ENCODE data around the gene CNTNAP5. TPM values are rescaled to one million over a fixed set of nuclear protein-coding genes. Genes with fewer than 3 reads are reported as not detected.

Gene CNTNAP5
- total and polyA plus RNA-seq, 2 of the 4 experiments (the other 2 are of a cell fraction), result not detected

GRCh38 chr2:124610141-124610540 is 585.1 kb downstream of the CNTNAP5 start:
- intact Hi-C loops (cut with micrococcal nuclease) (no loop called here), dilution Hi-C loops (cut with HindIII; ENCODE audit: low sequenced_read_pairs, unreplicated experiment) (no loop called here), in situ Hi-C loops (cut with MboI; ENCODE audit: low sequenced_read_pairs) (no loop called here)
- Histone ChIP-seq H3K36me3 (ENCODE audit: control insufficient read depth, insufficient read depth, low read length) (no peaks in the 10 kb centered on the region), H3K4me3 (ENCODE audit: insufficient read depth, low read depth, low read length) (no peak overlapping the region), H3K14ac (replicated peaks; ENCODE audit: low read depth, low read length) (no peak overlapping the region), H2AFZ (replicated peaks; ENCODE audit: low read length, poor library complexity) (no peak overlapping the region), H4K5ac (ENCODE audit: low read depth, low read length) (no peak overlapping the region), H3K56ac (ENCODE audit: extremely low read depth, insufficient read depth, low read length) (no peak overlapping the region), H3K18ac (ENCODE audit: low read depth, low read length) (no peak overlapping the region), H2BK15ac (ENCODE audit: low read depth, low read length) (no peak overlapping the region), H3K23ac (ENCODE audit: low read depth, low read length) (no peak overlapping the region), H2AK9ac (replicated peaks; ENCODE audit: low read depth, low read length, poor library complexity) (no peak overlapping the region), H3K27me3 (ENCODE audit: control insufficient read depth, insufficient read depth, low read length) (no peaks in the 10 kb centered on the region), H3K79me1 (ENCODE audit: low read depth in 1 of 2, low read length in 2 of 2) (no peaks in the 10 kb centered on the region), H3K4me2 (ENCODE audit: low read depth, low read length) (no peak overlapping the region), H3K9me1 (ENCODE audit: insufficient read depth, low read length) (no peaks in the 10 kb centered on the region), H4K8ac (ENCODE audit: low read depth in 2 of 2, low read length in 2 of 2) (no peak overlapping the region), H2AK5ac (ENCODE audit: low read depth, low read length) (no peak overlapping the region), H3K27ac (ENCODE audit: insufficient read depth, low read length) (no peak overlapping the region), H2BK20ac (ENCODE audit: low read depth, low read length) (no peak overlapping the region), H4K91ac (ENCODE audit: insufficient read depth, low read depth, low read length) (no peak overlapping the region), H3K9ac (ENCODE audit: low read depth, low read length) (no peak overlapping the region), H3K4ac (ENCODE audit: low read depth, low read length) (no peak overlapping the region), H4K20me1 (ENCODE audit: insufficient read depth, low read length) (no peaks in the 10 kb centered on the region), H3K4me1 (ENCODE audit: control insufficient read depth, insufficient read depth, low read length) (no peaks in the 10 kb centered on the region), H2BK5ac (ENCODE audit: low read depth, low read length, poor library complexity, severe bottlenecking) (no peak overlapping the region), H2BK120ac (ENCODE audit: low read depth, low read length) (no peak overlapping the region), H3K9me3 (ENCODE audit: control insufficient read depth, insufficient read depth, low read length) (no peaks in the 10 kb centered on the region)
- ChIA-PET CTCF (no interaction called here), POLR2A (ENCODE audit: unreplicated experiment) (no interaction called here)
- ATAC-seq (ENCODE audit: low read depth) (no peak), DNase-seq (no peak)
- no peak for TF ChIP-seq RCOR1 (IDR thresholded peaks at IDR 0.05; ENCODE audit: insufficient replicate concordance, low read length)
- no peak for TF ChIP-seq POLR2A (IDR thresholded peaks at IDR 0.05; ENCODE audit: low read depth, low read length)
- TF ChIP-seq MAFK (IDR thresholded peaks at IDR 0.05; ENCODE audit: low read depth, low read length), result no peak
- no TSS peak for BruUV-seq (replicated peaks)

Data from IMR-90 (cell line).